H9 (cell line): ENCODE data around the gene TNFAIP3. TPM values are rescaled to one million over a fixed set of nuclear protein-coding genes. Genes with fewer than 3 reads are reported as not detected.

ENCODE experiments used
- DNase-seq: peaks from one replicate; pipeline ENCODE4 v3.0.0-alpha.2; 2017
- H2AFZ ChIP-seq: one replicate; pipeline ENCODE4 v1.6.1; 2013; ENCODE audit warnings: mild to moderate bottlenecking, low read length, control low read depth, moderate library complexity
- H2AK5ac ChIP-seq: 2 replicates; pipeline ENCODE4 v1.6.1; 2013; ENCODE audit warnings: low read length, control low read depth, mixed read lengths; ENCODE audit not compliant: insufficient read length
- H2BK120ac ChIP-seq: one replicate; pipeline ENCODE4 v1.6.1; 2013; ENCODE audit warnings: low read depth, mild to moderate bottlenecking, low read length, control low read depth, inconsistent platforms; ENCODE audit not compliant: poor library complexity, severe bottlenecking
- H2BK12ac ChIP-seq: 2 replicates; pipeline ENCODE4 v1.6.1; 2013; ENCODE audit warnings: low read length, control low read depth, mixed read lengths, low read depth; ENCODE audit not compliant: insufficient read length
- H2BK15ac ChIP-seq: 2 replicates; pipeline ENCODE4 v1.6.1; 2013; ENCODE audit warnings: low read depth, low read length, control low read depth
- H2BK20ac ChIP-seq: one replicate; pipeline ENCODE4 v1.6.1; 2013; ENCODE audit warnings: low read depth, mild to moderate bottlenecking, low read length, control low read depth, inconsistent platforms; ENCODE audit not compliant: poor library complexity, severe bottlenecking
- H2BK5ac ChIP-seq: 2 replicates; pipeline ENCODE4 v1.6.1; 2013; ENCODE audit warnings: low read length, control low read depth, mixed read lengths; ENCODE audit not compliant: insufficient read length
- H3K14ac ChIP-seq: 2 replicates; pipeline ENCODE4 v1.6.1; 2013; ENCODE audit warnings: low read length, control low read depth; ENCODE audit not compliant: insufficient read depth
- H3K18ac ChIP-seq: 2 replicates; pipeline ENCODE4 v1.6.1; 2013; ENCODE audit warnings: low read depth, mild to moderate bottlenecking, mixed read lengths, low read length, control low read depth; ENCODE audit not compliant: insufficient read length
- H3K23ac ChIP-seq: 2 replicates; pipeline ENCODE4 v1.6.1; 2013; ENCODE audit warnings: low read length, control low read depth, mixed read lengths, low read depth; ENCODE audit not compliant: insufficient read length
- H3K23me2 ChIP-seq: 2 replicates; pipeline ENCODE4 v1.6.1; 2013; ENCODE audit warnings: low read depth, mild to moderate bottlenecking, mixed read lengths, low read length, control low read depth; ENCODE audit not compliant: insufficient read length, poor library complexity, severe bottlenecking
- H3K27ac ChIP-seq: 2 replicates; pipeline ENCODE4 v1.5.1; 2013; ENCODE audit warnings: low read length, control low read depth, mixed read lengths, low read depth; ENCODE audit not compliant: insufficient read length
- H3K27me3 ChIP-seq: 2 replicates; pipeline ENCODE4 v1.6.1; 2013; ENCODE audit warnings: low read length, control low read depth, inconsistent platforms; ENCODE audit not compliant: insufficient read depth
- H3K4ac ChIP-seq: 2 replicates; pipeline ENCODE4 v1.6.1; 2013; ENCODE audit warnings: low read depth, mild to moderate bottlenecking, control low read depth, inconsistent platforms, low read length, moderate library complexity
- H3K4me1 ChIP-seq: 2 replicates; pipeline ENCODE4 v1.6.1; 2013; ENCODE audit warnings: low read length, control low read depth, inconsistent platforms; ENCODE audit not compliant: insufficient read depth
- H3K4me2 ChIP-seq: 2 replicates; pipeline ENCODE4 v1.6.1; 2013; ENCODE audit warnings: low read length, control low read depth, mixed read lengths; ENCODE audit not compliant: insufficient read length, insufficient read depth
- H3K56ac ChIP-seq: 2 replicates; pipeline ENCODE4 v1.6.1; 2013; ENCODE audit warnings: low read depth, mild to moderate bottlenecking, mixed read lengths, low read length, control low read depth; ENCODE audit not compliant: insufficient read length
- H3K79me1 ChIP-seq: 2 replicates; pipeline ENCODE4 v1.6.1; 2013; ENCODE audit warnings: low read depth, mild to moderate bottlenecking, moderate library complexity, low read length, control low read depth, inconsistent platforms; ENCODE audit not compliant: insufficient read depth, poor library complexity, severe bottlenecking
- H3K79me2 ChIP-seq: 2 replicates; pipeline ENCODE4 v1.6.1; 2013; ENCODE audit warnings: low read length, control low read depth, inconsistent platforms; ENCODE audit not compliant: insufficient read depth
- H3K9ac ChIP-seq: 2 replicates; pipeline ENCODE4 v1.6.1; 2013; ENCODE audit warnings: low read length, control low read depth, mixed read lengths; ENCODE audit not compliant: insufficient read length; ENCODE audit errors: extremely low read depth
- H3K9me3 ChIP-seq: one replicate; pipeline ENCODE4 v1.6.1; 2013; ENCODE audit warnings: low read depth, low read length, inconsistent platforms; ENCODE audit not compliant: control insufficient read depth
- H3T11ph ChIP-seq: one replicate; pipeline ENCODE4 v1.6.1; 2013; ENCODE audit warnings: mild to moderate bottlenecking, low read length, control low read depth, inconsistent platforms
- H4K20me1 ChIP-seq: one replicate; pipeline ENCODE4 v1.6.1; 2013; ENCODE audit not compliant: control insufficient read depth, insufficient read length, insufficient read depth
- H4K5ac ChIP-seq: 2 replicates; pipeline ENCODE4 v1.6.1; 2013; ENCODE audit warnings: low read depth, mild to moderate bottlenecking, mixed read lengths, low read length, control low read depth; ENCODE audit not compliant: insufficient read length
- H4K8ac ChIP-seq: replicated peaks from 2 replicates; pipeline ENCODE4 v1.6.1; 2013; ENCODE audit warnings: low read length, control low read depth, mixed read lengths, low read depth; ENCODE audit not compliant: insufficient read length
- H4K91ac ChIP-seq: 2 replicates; pipeline ENCODE4 v1.6.1; 2013; ENCODE audit warnings: low read depth, mild to moderate bottlenecking, moderate library complexity, mixed read lengths, low read length, control low read depth; ENCODE audit not compliant: insufficient read length
- H3K27ac Mint-ChIP-seq, 3 experiments: 2 replicates in 2 of 3; 3 replicates in 1 of 3; pipeline ENCODE4 v1.8.0; 2020 to 2021; ENCODE audit warnings: mixed read lengths in 3 of 3, mild to moderate bottlenecking in 1 of 3, moderate library complexity in 1 of 3
- H3K27me3 Mint-ChIP-seq: 2 replicates; pipeline ENCODE4 v1.8.0; 2021; ENCODE audit warnings: low read depth, mild to moderate bottlenecking, moderate library complexity, mixed read lengths
- H3K36me3 Mint-ChIP-seq, 3 experiments: 2 replicates in 2 of 3; 3 replicates in 1 of 3; pipeline ENCODE4 v1.8.0; 2020 to 2021; ENCODE audit warnings: low read depth in 3 of 3, mixed read lengths in 3 of 3; ENCODE audit not compliant: insufficient read depth in 1 of 3
- H3K4me1 Mint-ChIP-seq, 2 experiments: 2 replicates each; pipeline ENCODE4 v1.8.0; 2020; ENCODE audit warnings: mixed read lengths in 2 of 2
- H3K4me3 Mint-ChIP-seq, 2 experiments: 2 replicates in 1 of 2; 3 replicates in 1 of 2; pipeline ENCODE4 v1.8.0; 2020 to 2021; ENCODE audit warnings: mild to moderate bottlenecking in 2 of 2, mixed read lengths in 2 of 2, moderate library complexity in 1 of 2
- H3K9me3 Mint-ChIP-seq, 2 experiments: 2 replicates in 1 of 2; 3 replicates in 1 of 2; pipeline ENCODE4 v1.8.0; 2020; ENCODE audit warnings: mild to moderate bottlenecking in 2 of 2, mixed read lengths in 2 of 2, moderate library complexity in 1 of 2
- WGBS: extraction: QIAGEN DNeasy Blood & Tissue Kit; methylation state at CpG from one replicate; pipeline ENCODE4 v1.1.7; 2013; ENCODE audit warnings: missing lambda C conversion rate, low lambda C conversion rate, mixed read lengths; ENCODE audit not compliant: insufficient read length; ENCODE audit errors: extremely low coverage; 5-methylcytosine and 5-hydroxymethylcytosine counted together
- total RNA-seq: library from RNA; stranded (reverse); gene quantifications from 2 replicates; pipeline ENCODE4 v1.2.1, GENCODE V29; 2021
- TF ChIP-seq, protein P1 (sequence below): fragments of 200-600 bp; sonication (generic); conservative IDR thresholded peaks from 3 replicates; pipeline ENCODE4 v1.8.0; 2021; ENCODE audit warnings: antibody characterized with exemption, mild to moderate bottlenecking

Gene TNFAIP3
- total RNA-seq, 1 experiment from 2014 or later = 3.7 TPM

DNA sequence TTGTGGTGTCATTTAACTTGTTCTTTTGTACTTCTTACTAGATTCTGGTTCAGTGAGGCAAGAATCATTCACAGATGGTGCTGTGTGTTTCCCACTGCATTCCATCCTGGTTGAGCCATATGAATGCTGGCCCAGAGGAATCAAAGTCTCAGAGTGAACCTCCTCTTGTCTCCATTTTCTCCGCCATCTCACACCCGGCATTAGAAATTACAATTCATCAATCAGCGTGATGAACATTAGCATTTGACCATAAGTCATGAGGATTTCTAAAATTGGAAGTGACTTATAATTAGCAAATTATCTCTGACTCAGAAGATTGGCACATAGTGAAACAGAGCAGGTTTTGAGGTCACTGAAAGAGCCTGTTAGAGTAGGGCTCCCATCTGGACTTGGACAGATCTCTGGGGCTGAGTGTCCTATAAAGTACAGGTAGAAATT, 25.2 kb downstream of the TNFAIP3 start:
- H4K20me1 ChIP-seq = no peaks in the 10 kb centered on the region
- no peak overlapping the region for H4K5ac ChIP-seq
- H3K9me3 ChIP-seq = no peaks in the 10 kb centered on the region
- H2AFZ ChIP-seq = no peak overlapping the region
- Mint-ChIP-seq H3K27me3 (peaks cover 4% of the 10 kb centered on the region), H3K4me3 (no peak overlapping the region), H3K9me3 (peaks cover 0 to 7% of the 10 kb centered on the region in 2 experiments; a peak in 2 of 5 replicates), H3K36me3 (no peaks in the 10 kb centered on the region), H3K27ac (peak overlapping the region in 1 of 3 experiments; percentile 44; a peak in 1 of 7 replicates), H3K4me1 (no peaks in the 10 kb centered on the region)
- no peak overlapping the region for H3K23ac ChIP-seq
- no peaks in the 10 kb centered on the region for H3K27me3 ChIP-seq
- no peak for DNase-seq
- no peaks in the 10 kb centered on the region for H3K79me2 ChIP-seq
- no peak overlapping the region for H2BK120ac ChIP-seq
- H3K79me1 ChIP-seq = no peaks in the 10 kb centered on the region
- H3K4ac ChIP-seq = no peak overlapping the region
- TF ChIP-seq, protein P1, sequence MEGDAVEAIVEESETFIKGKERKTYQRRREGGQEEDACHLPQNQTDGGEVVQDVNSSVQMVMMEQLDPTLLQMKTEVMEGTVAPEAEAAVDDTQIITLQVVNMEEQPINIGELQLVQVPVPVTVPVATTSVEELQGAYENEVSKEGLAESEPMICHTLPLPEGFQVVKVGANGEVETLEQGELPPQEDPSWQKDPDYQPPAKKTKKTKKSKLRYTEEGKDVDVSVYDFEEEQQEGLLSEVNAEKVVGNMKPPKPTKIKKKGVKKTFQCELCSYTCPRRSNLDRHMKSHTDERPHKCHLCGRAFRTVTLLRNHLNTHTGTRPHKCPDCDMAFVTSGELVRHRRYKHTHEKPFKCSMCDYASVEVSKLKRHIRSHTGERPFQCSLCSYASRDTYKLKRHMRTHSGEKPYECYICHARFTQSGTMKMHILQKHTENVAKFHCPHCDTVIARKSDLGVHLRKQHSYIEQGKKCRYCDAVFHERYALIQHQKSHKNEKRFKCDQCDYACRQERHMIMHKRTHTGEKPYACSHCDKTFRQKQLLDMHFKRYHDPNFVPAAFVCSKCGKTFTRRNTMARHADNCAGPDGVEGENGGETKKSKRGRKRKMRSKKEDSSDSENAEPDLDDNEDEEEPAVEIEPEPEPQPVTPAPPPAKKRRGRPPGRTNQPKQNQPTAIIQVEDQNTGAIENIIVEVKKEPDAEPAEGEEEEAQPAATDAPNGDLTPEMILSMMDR = no peak
- H3K56ac ChIP-seq = no peak overlapping the region
- no peak overlapping the region for H4K8ac ChIP-seq
- no peaks in the 10 kb centered on the region; the same call in 1 of the 2 replicates for H3K4me1 ChIP-seq
- H2BK12ac ChIP-seq = no peak overlapping the region
- no peak overlapping the region for H4K91ac ChIP-seq
- H2BK15ac ChIP-seq = no peak overlapping the region
- no peaks in the 10 kb centered on the region for H3K23me2 ChIP-seq
- no peak overlapping the region for H3K4me2 ChIP-seq
- no peak overlapping the region for H3K27ac ChIP-seq
- no peak overlapping the region for H3K18ac ChIP-seq
- H2BK5ac ChIP-seq = no peak overlapping the region
- H3K9ac ChIP-seq = no peak overlapping the region
- H3T11ph ChIP-seq = no peak overlapping the region
- H2AK5ac ChIP-seq = no peak overlapping the region
- H3K14ac ChIP-seq = no peak overlapping the region
- WGBS = no CpG with 5 or more reads among the region's 3 CpGs
- no peak overlapping the region for H2BK20ac ChIP-seq
